ENCODE results near the gene FLRT2. TPM values are rescaled to one million over a fixed set of nuclear protein-coding genes. Genes with fewer than 3 reads are reported as not detected.

FLRT2 gene
- total RNA-seq, 1 experiment from 2014 or later = 0.07 TPM

- Histone ChIP-seq H4K20me1 (ENCODE audit: low read length) (no peaks in the 10 kb centered on the region), H3K79me2 (ENCODE audit: low read length) (no peaks in the 10 kb centered on the region), H3K27me3 (ENCODE audit: low read length) (no peaks in the 10 kb centered on the region), H3K4me2 (ENCODE audit: low read length) (no peak overlapping the region), H3K4me1 (ENCODE audit: insufficient read depth, low read length) (no peaks in the 10 kb centered on the region), H3K9ac (ENCODE audit: low read length) (no peak overlapping the region), H2AFZ (ENCODE audit: low read length) (no peak overlapping the region), H3K36me3 (ENCODE audit: low read depth, low read length) (no peaks in the 10 kb centered on the region), H3K4me3 (ENCODE audit: low read length) (no peak overlapping the region), H3K9me3 (ENCODE audit: low read length) (no peaks in the 10 kb centered on the region), H3F3A (ENCODE audit: low read length, unreplicated experiment) (no peaks in the 10 kb centered on the region), H3K9me2 (replicated peaks; ENCODE audit: low read length) (no peaks in the 10 kb centered on the region), H3K27ac (ENCODE audit: low read length) (no peak overlapping the region)
- no peak for ATAC-seq
- ChIA-PET CTCF (no interaction called here), POLR2A (ENCODE audit: unreplicated experiment) (no interaction called here)
- DNase-seq = peak; percentile 48
- no TSS peak for BruUV-seq (replicated peaks)
- no peak for TF ChIP-seq EZH2 (IDR thresholded peaks at IDR 0.05; ENCODE audit: low read length, unreplicated experiment)
- TF ChIP-seq EZH2phosphoT487 (IDR thresholded peaks at IDR 0.05; ENCODE audit: borderline replicate concordance, low read length) = no peak
- TF ChIP-seq CTCF (conservative IDR thresholded peaks at IDR 0.05; ENCODE audit: low read depth, low read length) = no peak
- intact Hi-C loops (cut with micrococcal nuclease) = no loop called here
These were observed 92.2 kb downstream of the FLRT2 start for GRCh38 chr14:85622106-85622505.

- ATAC-seq (no peak), DNase-seq (no peak)
- no peaks in the 10 kb centered on the region for H3F3A ChIP-seq (ENCODE audit: low read length, unreplicated experiment)
- BruUV-seq (replicated peaks) = no TSS peak
- no peaks in the 10 kb centered on the region for H4K20me1 ChIP-seq (ENCODE audit: low read length)
- no peaks in the 10 kb centered on the region for H3K79me2 ChIP-seq (ENCODE audit: low read length)
- no peaks in the 10 kb centered on the region for H3K36me3 ChIP-seq (ENCODE audit: low read depth, low read length)
- H3K4me2 ChIP-seq (ENCODE audit: low read length) = no peak overlapping the region
- H3K9me3 ChIP-seq (ENCODE audit: low read length) = no peaks in the 10 kb centered on the region
- POLR2A ChIA-PET (ENCODE audit: unreplicated experiment) = no interaction called here
- no peak overlapping the region for H3K27ac ChIP-seq (ENCODE audit: low read length)
- H3K9me2 ChIP-seq (replicated peaks; ENCODE audit: low read length) = no peaks in the 10 kb centered on the region
- H3K27me3 ChIP-seq (ENCODE audit: low read length) = no peaks in the 10 kb centered on the region
- CTCF ChIA-PET = no interaction called here
- no peak overlapping the region for H3K4me3 ChIP-seq (ENCODE audit: low read length)
- intact Hi-C loops (cut with micrococcal nuclease) = no loop called here
- TF ChIP-seq EZH2 (IDR thresholded peaks at IDR 0.05; ENCODE audit: low read length, unreplicated experiment) = no peak
- no peaks in the 10 kb centered on the region for H3K4me1 ChIP-seq (ENCODE audit: insufficient read depth, low read length)
- H2AFZ ChIP-seq (ENCODE audit: low read length) = no peak overlapping the region
- no peak overlapping the region for H3K9ac ChIP-seq (ENCODE audit: low read length)
These were observed 93.2 kb downstream of the FLRT2 start for GRCh38 chr14:85622986-85623685.

- H3K27me3 ChIP-seq (ENCODE audit: low read length) = no peaks in the 10 kb centered on the region
- no peaks in the 10 kb centered on the region for H3K79me2 ChIP-seq (ENCODE audit: low read length)
- BruUV-seq (replicated peaks) = no TSS peak
- H3K9ac ChIP-seq (ENCODE audit: low read length) = no peak overlapping the region
- intact Hi-C loops (cut with micrococcal nuclease) = no loop called here
- no peak for TF ChIP-seq EZH2phosphoT487 (IDR thresholded peaks at IDR 0.05; ENCODE audit: borderline replicate concordance, low read length)
- TF ChIP-seq CTCF (conservative IDR thresholded peaks at IDR 0.05; ENCODE audit: low read depth, low read length) = no peak
- no peak for TF ChIP-seq EZH2 (IDR thresholded peaks at IDR 0.05; ENCODE audit: low read length, unreplicated experiment)
- H3F3A ChIP-seq (ENCODE audit: low read length, unreplicated experiment) = no peaks in the 10 kb centered on the region
- H2AFZ ChIP-seq (ENCODE audit: low read length) = no peak overlapping the region
- ATAC-seq (no peak), DNase-seq (no peak)
- ChIA-PET CTCF (no interaction called here), POLR2A (ENCODE audit: unreplicated experiment) (no interaction called here)
- no peaks in the 10 kb centered on the region for H4K20me1 ChIP-seq (ENCODE audit: low read length)
- no peaks in the 10 kb centered on the region for H3K36me3 ChIP-seq (ENCODE audit: low read depth, low read length)
- no peak overlapping the region for H3K4me2 ChIP-seq (ENCODE audit: low read length)
- no peaks in the 10 kb centered on the region for H3K9me2 ChIP-seq (replicated peaks; ENCODE audit: low read length)
- H3K4me3 ChIP-seq (ENCODE audit: low read length) = no peak overlapping the region
- no peak overlapping the region for H3K27ac ChIP-seq (ENCODE audit: low read length)
- H3K4me1 ChIP-seq (ENCODE audit: insufficient read depth, low read length) = no peaks in the 10 kb centered on the region
- H3K9me3 ChIP-seq (ENCODE audit: low read length) = no peaks in the 10 kb centered on the region
These were observed 96.1 kb downstream of the FLRT2 start for GRCh38 chr14:85625925-85626585.

All from PC-3 (cell line).